Hepatocyte (in vitro differentiated cells): ENCODE data around the gene CARD19.

ENCODE experiments used
- CTCF ChIP-seq: fragments of 200-600 bp; sonication (generic); IDR thresholded peaks from 2 replicates; pipeline ENCODE4 v1.5.1; 2016; ENCODE audit warnings: antibody characterized with exemption, mild to moderate bottlenecking; ENCODE audit not compliant: poor library complexity
- EZH2 ChIP-seq: fragments of 200-600 bp; sonication (generic); IDR thresholded peaks from 2 replicates; pipeline ENCODE4 v1.6.1; 2016; ENCODE audit warnings: antibody characterized with exemption, mild to moderate bottlenecking, borderline replicate concordance

GRCh38 chr9:93053781-93054331 is 42.2 kb upstream of the CARD19 start:
- TF ChIP-seq CTCF: no peak
- no peak for TF ChIP-seq EZH2
